ENCODE measurements around the gene PTPRCAP.
"Not testable (repeated sequence)": the region's sequence is repeated elsewhere in the genome, so short reads cannot be mapped to it uniquely, and the experiment has no call there.

Gene PTPRCAP

DNA sequence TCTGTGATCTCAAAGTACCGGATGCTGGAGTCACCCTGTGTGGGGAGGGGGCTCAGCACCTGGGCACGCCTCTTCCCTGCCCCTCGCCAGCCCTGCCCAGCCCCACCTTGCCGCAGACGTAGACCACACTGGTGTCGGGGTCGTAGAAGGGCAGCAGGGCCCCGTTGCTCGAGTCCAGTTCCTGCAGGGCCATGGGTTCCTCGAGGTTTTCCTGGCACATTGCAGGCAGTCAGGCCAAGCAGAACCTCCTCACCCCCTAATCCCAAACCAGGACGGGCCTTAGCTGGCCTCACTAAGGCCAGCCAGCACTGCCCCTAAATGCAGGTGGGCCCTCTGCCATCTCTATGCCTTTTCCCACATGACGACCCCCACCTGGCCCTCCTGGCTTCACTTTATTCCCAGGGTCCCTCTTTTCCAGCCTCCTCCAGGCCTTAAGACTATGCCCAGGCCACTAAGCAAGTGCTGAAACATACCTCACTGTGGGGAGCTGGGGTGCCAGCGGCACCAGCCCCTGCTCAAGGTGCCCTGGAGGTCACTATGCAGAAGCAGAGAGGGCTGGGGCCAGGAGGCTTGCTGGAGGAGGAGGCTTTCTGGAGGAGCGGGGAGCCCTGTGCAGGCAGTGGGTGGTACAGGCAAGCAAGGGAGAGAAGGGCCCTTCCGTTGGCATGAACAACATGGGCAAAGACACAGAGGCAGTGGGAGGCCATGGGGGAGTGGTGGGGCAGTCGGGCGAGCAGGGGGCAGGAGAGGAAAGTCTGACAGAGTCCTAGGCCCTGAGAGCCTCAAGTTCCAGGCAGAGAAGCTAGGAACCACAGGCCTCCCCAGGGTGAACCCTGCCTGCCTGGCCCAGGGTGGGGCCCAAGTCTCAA lies 3.0 kb upstream of the PTPRCAP start:
- DNase-seq (ENCODE audit: low read depth): no peak

- no peak for DNase-seq (ENCODE audit: low read depth)
These were observed 2.1 kb upstream of the PTPRCAP start for GRCh38 chr11:67439321-67440228.

GRCh38 chr11:67438158-67438902 lies 848 bp upstream of the PTPRCAP start:
- DNase-seq (ENCODE audit: low read depth): peak; percentile 49

GRCh38 chr11:67437809-67438157 lies 301 bp upstream of the PTPRCAP start:
- DNase-seq (ENCODE audit: low read depth): no peak

GRCh38 chr11:67436459-67437081 lies 912 bp downstream of the PTPRCAP start:
- DNase-seq (ENCODE audit: low read depth): no peak

DNA sequence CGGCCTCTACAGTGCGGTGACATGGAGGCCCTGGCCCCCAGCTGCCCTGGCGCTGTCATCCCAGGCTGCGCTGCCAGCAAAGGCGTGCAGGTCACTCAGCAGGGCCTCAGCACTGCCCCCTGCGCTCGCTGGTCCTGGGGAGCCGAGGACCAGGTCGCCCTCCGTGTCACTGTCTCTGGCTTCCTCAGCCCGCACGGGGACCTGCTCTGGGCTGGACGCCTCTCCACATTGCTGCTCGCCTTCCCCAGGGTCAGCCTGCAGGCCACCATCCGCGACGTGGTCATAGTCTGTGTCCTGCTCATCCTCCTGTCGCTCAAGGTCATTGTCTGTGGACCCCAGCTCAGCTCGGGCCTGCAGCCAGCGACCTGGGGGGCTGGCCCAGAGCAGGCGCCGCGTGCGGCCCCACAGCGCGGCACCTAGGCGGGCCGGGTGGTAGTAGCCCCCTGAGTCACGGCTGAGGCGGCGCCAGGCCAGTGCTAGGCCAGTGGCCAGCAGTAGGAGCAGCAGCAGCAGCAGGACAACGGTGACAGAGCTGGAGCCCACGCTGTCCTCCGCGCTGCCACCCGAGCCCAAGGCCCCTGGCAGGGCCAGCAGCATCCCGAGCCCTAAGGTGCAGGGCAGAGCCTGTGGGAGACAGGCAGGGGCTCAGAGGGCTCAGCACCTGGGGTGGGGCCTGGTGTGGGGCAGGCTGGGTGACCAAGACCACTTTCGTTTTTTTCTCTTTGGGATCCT lies 1.6 kb downstream of the PTPRCAP start:
- no peak for DNase-seq (ENCODE audit: low read depth)

DNA sequence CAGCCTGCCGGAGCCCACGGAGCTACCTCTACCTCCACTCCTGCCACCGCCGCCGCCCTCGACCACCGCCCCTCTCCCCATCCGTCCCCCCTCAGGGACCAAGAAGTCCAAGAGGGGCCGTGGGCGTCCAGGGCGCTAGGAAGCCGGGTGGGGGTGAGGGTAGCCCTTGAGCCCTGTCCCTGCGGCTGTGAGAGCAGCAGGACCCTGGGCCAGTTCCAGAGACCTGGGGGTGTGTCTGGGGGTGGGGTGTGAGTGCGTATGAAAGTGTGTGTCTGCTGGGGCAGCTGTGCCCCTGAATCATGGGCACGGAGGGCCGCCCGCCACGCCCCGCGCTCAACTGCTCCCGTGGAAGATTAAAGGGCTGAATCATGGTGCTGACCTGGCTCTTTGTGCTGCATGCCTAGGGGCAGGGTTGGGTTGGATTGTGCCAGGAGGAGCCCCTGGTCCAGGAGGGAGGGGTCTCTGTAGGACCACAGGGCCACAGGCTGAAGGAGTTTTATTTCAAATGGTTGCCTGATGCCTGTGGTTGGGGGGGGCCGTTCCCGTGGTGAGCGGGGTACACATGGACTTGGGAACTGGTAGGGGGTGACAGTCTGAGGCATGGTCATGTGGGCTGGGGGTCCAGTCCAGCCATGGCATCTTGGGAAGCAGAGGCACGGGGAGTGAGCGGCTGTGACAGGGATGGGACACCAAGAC lies 2.3 kb downstream of the PTPRCAP start:
- no peak for DNase-seq (ENCODE audit: low read depth)

DNA sequence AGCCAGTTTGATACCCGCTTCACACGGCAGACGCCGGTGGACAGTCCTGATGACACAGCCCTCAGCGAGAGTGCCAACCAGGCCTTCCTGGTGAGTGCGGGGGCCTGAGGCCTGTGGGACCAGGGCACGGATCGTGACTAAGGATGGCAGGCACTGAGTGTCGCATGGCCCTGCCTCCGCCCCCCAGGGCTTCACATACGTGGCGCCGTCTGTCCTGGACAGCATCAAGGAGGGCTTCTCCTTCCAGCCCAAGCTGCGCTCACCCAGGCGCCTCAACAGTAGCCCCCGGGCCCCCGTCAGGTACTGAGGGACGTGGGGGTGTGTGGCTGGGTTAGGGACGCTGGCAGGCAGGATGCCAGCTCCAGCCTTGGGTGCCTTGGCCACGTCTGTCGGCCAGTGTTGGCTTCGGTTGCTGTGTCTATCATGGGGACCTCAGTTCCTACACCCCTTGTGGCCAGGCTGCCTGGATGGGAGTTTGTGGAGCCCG lies 3.0 kb downstream of the PTPRCAP start:
- DNase-seq (ENCODE audit: low read depth): no peak

- no peak for DNase-seq (ENCODE audit: low read depth)
These were observed 3.7 kb downstream of the PTPRCAP start for GRCh38 chr11:67433536-67434394.

GRCh38 chr11:67432655-67433349 lies 4.7 kb downstream of the PTPRCAP start:
- no peak for DNase-seq (ENCODE audit: low read depth)

DNA sequence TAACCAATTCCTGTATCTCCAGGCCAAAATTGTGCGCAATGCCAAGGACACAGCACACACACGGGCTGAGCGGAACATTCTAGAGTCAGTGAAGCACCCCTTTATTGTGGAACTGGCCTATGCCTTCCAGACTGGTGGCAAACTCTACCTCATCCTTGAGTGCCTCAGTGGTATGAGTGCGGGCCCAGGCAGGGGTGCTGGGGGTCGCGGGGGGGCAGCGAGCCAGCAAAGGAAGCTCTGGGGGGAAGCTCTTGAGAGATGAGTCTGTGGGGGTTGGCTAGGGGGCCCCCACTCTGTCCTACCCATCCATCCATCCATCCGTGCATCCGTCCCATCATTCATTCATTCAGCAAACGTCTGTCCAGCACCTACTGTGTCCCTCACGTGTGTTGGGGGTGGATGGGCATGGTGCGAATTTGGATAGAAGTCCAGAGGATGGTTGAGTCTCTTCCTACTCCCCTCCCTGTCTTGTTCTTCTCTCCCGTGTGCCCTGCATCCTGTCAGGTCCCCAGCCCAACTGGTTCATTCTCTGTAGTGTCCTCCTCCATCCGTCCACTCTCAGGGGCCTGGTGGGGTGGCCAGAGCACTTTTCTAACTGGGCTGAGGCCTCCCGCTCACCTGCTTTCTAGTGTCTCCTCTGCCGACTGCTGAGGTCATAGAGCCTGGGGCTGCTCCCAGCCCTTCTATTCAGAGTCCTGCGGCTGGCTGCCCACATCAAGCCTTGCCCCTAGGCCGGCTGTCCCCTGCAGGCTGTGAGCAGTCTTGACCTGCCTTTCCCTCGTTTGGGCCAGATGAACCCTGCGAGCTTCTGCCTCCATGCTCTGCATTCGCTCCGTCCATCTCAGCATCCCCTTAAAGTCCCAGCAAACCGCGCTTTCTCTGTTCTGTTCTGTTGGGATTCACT lies 5.9 kb downstream of the PTPRCAP start:
- DNase-seq (ENCODE audit: low read depth): no peak

DNA sequence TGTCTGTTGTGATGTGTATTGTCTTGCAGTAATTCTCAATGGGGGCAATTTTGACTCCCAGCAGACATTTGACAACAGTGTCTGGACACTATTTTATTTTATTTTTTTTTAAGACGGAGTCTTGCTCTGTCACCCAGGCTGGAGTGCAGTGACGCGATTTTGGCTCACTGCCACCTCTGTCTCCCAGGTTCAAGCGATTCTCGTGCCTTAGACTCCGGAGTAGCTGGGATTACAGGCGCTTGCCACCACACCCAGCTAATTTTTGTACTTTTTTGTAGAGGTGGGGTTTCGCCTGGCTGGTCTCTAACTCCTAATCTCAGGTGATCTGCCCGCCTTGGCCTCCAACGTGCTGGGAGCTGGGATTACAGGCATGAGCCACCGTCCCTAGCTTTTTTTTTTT lies 7.8 kb downstream of the PTPRCAP start:
- DNase-seq (ENCODE audit: low read depth): no peak

DNA sequence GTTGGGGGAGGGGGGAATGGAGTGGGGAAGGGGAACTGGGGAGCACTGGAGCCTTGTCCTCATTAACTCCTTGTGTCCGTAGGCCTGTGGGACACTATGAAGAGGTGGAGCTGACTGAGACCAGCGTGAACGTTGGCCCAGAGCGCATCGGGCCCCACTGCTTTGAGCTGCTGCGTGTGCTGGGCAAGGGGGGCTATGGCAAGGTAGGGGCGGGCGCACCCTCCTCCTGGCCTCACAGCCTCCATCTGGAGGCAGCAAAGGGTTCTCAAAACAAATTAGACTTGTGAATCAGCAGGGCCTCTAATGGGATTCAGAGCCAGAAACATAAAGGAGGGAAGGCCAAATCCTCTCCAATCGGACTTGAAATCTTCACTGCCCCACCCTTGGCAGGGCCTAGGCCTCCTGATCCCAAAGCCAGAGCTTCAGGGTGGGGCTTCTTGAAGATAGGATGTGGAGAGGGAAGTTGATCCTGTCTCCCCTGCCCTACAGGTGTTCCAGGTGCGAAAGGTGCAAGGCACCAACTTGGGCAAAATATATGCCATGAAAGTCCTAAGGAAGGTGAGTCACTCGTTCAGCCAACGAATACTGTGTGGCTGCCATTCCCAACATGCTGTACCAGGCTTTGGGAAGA lies 8.3 kb downstream of the PTPRCAP start:
- no peak for DNase-seq (ENCODE audit: low read depth)

GRCh38 chr11:67428052-67429001 lies 9.2 kb downstream of the PTPRCAP start, which contains the start of gene RPS6KB2:
RPS6KB2 (plus strand) TSS chr11:67428494; CDS start chr11:67428546, 52 bp downstream.
- peak; percentile 100 for DNase-seq (ENCODE audit: low read depth)

GRCh38 chr11:67427364-67427859 lies 10.1 kb downstream of the PTPRCAP start:
- not testable (repeated sequence) for DNase-seq (ENCODE audit: low read depth)

All from stimulated activated CD8-positive, alpha-beta memory T cell treated with anti-CD3 and anti-CD28 coated beads, Interleukin-12 subunit alpha, Interleukin-12 subunit beta, amount 100 ng/mL, for 1 hour (primary cell).